Activated CD8-positive, alpha-beta memory T cell treated with anti-CD3 and anti-CD28 coated beads, Interleukin-2, amount 50 U/mL, for 48 hours (primary cell): ENCODE data around the gene RSAD2.
A peak's percentile ranks its signal among the peaks of the same experiment; 100 is the strongest.
"Not testable (repeated sequence)": the region's sequence is repeated elsewhere in the genome, so short reads cannot be mapped to it uniquely, and the experiment has no call there.

ENCODE experiments used
- DNase-seq: peaks from one replicate; pipeline ENCODE4 v3.0.0-alpha.2; 2020

RSAD2 gene

DNA sequence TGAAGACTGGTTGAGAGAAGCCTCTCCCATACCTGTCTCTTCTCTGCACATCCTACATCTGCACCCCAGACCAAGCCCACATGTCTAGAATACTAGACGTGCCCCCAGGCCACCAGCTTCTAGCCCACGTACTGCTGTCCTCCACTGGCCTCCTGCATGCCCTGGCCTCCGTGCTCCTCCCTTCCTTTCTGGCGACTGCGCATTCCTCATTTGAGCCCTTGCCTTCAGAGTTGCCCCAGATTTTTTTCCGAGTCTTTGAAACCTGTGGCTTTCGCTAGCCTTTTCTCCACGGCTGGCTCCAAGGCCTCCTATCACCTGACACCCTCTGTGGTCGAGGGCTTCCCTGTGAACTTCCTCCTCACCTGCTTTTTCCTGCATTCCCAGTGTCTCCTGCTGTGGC, 50.9 kb downstream of the RSAD2 start:
- DNase-seq, result peak; percentile 30

DNA sequence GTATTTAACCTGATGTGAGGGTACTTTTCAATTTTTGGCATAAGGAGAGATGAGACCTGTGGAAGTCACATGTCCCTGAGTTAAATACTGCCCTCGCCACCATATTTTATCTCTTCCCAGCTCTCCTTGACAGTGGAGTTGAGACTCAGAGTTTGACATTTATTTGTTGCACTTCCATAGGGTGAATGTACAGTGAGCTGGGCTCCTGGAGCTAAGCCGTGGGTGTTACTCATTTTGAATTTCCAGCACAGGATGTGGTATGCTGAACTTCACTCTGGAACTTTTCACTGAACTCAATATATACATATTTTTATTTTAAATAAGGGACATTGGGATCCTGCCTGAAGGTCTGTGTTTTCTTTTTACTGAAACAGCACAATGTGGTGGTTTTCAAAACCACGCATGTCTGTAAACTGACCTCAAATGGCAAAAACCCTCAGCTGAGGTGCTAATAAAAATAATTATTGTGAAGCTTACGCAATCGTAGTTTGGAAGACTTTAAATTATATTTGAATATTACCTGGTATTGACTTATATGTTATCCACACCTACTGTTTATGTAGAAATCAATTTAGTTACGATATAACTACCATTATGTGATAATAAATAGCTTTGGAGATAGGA, 51.7 kb downstream of the RSAD2 start:
- DNase-seq, result no peak

DNA sequence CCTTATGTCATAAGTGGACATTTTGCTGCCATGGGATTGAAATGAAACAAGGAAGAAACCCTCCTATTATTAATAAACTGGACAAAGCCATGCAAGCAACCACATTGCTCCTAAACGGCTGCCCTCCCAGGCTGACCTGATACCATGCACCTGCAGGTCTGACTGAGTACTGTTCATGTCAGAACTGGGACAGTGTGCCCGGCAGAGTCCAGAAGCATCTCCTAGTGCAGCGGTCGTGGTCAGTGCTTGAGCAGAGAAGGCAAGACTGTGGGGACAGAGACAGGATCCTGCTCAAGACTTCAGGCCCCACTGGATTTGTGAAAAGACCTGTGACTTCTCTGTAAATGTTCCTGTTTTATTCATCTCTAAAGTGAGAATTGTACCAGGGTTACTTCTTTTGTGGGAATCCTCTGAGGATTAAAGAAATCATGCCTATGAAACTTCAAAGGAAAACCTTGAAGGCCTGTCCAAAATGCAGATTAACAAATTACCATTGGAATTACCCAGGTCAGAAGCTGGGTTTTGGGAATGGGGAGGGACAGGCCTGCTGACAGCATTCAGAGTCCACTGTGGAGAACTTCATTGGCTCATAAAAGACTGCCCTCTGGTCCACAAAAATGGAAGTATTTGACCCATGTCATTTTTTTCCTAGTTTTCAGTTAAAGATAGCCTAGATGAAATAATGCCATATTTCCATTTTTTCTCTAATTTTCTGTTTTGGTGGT, 53.5 kb downstream of the RSAD2 start:
- peak; percentile 46 for DNase-seq

DNA sequence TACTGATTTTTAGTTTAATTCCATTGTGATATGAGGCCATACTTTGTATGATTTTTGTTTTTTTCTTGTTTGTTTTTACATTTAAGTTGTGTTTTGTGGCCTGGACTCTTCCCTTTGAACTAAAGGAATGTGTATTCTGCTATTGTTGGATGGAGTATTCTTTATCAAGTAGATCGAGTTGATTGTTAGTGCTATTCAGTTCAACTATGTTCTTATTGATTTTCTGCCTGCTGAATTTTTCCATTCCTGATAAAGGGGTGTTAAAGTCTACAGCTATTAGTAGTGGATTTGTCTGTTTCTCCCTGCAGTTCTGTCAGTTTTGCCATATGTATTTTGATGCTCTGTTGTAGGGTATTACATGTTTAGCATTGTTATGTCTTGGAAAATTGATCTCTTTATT, 54.2 kb downstream of the RSAD2 start:
- DNase-seq, result no peak

DNA sequence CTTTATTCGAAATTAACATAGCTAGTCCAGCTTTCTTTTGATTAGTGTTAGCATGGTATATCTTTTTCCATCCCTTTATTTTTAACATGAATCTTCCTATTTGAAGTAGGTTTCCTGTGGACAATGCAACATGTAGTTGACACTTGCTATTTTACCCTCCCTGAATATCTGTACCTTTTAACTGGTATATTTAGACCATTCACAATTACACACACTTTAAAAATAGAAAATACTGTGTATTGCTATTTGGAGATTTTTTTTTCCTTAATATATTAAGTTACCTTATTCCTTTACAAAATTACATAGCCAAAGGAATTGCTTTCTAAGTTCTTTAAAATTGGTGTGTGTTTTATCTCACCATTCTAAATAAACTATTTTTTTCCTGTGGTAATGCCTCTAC, 54.6 kb downstream of the RSAD2 start:
- DNase-seq, result no peak

DNA sequence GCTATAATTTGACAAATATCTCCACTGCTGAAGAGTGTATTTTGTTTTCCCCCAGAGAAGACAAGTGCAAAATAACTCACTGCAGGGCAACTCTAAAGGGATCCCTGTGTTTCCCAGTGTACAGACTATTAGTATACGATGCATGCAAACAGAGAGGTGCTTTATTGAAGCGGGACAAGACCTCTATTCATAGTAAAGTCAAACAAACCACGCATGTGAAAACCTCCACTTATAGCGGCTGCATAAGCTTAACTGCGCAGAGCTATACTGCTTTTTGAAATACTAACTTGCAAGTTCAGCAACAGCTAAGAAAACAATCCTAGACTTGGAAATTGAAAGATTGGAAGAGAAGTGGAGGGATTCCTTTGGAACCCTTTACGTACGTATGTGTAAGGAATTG, 55.3 kb downstream of the RSAD2 start:
- DNase-seq, result no peak

DNA sequence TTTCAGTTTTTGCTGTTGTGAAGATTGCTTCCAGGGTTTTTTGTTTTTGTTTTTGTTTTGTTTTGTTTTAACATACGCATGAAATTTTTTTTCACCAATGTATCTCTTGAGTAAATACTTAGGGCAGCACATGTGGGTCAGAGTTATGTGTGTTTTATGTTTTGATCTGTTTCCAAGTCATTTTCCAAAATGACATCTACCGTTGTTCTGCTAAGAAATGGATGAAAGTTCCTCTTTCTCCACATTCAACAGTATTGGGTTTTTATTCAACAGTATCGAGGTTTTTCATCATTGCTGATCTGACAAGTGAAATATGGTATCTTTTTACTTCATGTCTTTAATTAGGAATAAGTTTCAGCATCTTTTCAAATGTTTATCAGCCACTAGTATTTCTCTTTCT, 56.3 kb downstream of the RSAD2 start:
- no peak for DNase-seq

DNA sequence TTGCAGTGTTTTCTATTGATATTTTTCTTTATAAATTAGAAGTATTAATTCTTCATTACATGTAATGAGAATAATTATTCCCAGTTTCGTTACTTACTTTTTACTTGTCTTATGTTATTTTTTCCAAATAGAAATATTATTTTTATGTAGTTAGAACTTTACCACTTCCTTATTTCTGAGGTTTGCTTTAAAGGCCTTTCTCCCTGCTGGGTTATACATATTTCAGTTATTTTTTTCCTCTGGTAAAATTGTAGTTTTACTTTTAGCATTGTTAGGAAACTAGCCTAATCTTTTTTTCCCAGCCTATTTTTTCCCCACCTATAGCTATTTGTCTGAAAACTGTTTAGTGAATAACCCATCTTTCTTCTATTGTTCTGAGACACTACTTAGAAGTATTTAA, 56.8 kb downstream of the RSAD2 start:
- DNase-seq, result no peak

DNA sequence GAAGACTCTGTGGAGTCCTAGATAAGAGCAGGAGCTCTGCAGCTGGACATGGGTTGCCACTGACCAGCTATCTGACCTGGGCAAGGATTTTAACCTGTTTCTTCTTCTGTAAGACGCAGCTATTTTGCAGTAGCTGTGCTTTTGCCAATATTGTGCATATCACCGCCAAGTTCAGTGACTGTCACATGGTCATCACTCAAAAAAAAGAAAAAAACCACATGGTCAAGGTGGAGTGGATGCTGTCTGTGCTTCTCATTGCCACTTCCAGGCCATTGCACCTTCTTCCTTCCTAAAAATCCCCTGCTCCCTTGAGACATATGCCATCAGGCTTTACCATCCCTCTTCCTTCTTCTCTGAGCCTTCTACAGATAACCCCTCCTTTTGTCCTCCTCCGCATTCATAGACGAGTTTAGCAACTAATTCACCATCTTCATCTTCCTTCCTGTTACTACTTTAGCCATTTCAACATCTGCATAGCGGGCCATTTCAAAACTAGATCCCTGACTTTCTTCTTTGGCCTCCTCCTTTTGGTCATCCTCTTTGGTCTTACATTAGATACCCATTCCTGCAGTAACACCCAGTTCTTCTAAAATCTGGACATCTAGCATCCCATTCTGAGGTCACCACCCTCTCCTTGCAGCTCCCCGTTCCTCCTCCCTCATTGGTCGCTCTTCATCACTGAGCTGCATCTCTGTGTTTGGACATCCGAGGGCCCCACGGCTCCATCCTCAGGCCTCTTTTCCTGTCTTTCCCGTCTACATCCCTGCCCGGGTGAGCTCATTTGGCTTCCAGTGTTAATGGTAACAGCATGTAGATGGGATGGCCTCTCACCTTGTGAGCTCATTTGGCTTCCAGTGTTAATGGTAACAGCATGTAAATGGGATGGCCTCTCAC, 57.4 kb downstream of the RSAD2 start:
- no peak for DNase-seq

DNA sequence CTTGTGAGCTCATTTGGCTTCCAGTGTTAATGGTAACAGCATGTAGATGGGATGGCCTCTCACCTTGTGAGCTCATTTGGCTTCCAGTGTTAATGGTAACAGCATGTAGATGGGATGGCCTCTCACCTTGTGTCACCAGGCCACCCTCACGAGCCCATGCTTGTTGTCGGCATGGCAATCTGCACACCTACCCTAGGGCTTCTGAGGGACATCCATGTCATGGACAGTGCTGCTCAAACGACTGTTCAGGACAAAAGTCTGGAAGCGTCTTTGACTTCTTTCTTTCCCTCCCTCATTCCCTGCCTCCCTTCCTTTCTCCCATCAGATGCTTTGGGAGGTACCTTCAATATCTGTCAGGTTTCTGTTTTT, 58.1 kb downstream of the RSAD2 start:
- DNase-seq, result not testable (repeated sequence)

DNA sequence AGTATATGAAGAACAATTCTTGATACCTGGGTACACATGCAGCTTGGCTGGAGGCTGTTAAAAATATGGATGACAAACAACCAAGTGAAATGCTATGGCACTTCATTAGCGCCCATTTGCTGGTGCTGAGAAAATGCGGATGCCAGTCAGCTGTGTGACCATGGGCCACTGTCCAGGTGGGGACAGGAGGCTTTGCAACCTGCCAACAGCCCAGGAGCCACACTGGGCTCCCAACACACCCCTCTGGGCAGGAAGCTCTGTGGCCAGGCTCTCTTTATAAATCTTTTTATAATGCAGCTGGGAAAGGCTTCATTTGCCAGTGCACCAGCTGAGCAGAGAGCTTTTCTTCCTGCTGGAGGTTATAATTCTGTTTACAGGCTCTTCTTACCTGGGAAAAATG, 59.6 kb downstream of the RSAD2 start:
- no peak for DNase-seq

DNA sequence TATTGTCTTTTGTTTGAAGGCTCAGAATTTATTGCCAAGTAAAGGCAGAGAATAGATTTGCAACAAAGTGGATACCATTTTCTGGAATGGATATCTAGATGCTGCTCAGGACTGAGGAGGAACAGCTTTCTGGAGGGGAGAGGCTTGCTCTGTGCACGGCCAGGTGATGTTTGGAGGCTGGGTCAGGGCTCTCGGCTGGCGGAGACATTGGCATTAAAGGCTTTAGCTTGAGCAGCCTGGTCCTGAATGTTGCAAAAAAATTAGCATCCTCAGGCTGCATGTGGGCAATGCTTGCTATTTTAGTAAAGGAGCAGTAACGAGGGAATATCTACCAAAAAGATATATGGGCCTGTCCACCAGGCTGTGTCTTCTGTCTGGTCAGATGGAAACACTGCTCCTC, 60.0 kb downstream of the RSAD2 start:
- DNase-seq, result no peak

DNA sequence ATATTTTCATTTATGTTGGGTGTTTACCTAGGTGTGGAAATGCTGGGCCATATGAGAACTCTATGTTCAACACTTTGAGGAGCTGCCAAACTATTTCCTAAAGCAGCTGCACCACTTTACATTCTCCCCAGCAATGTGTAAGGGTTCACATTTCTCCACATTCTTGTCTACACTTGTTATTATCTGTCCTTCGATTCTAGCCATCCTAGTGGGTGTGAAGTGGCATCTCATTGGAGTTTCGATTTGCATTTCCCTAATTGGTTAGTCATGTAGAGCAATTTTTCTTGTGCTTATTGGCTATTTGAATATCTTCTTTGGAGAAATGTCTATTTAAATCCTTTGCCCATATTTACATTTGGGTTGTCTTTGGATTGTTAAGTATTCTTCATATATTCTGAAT, 61.5 kb downstream of the RSAD2 start:
- no peak for DNase-seq

DNA sequence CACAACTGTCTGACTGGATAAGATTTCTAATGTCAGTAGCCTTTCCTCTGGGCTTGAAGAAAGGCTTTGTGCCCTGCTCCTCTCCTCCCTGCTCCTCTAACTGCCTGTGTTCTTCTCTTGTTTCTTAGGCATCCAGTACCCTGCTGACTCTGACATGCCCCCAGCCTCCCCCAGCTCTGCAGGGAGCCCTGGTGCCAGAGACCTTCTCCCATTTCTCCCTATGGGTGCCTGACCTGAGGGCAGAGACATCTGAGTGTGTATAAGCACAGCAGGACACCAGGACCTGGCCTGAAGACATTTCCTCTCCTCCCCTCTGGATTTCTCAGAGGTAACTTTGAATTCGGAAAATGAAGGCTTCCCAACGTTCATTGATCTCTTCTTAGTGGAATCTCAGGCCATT, 63.2 kb downstream of the RSAD2 start:
- no peak for DNase-seq

DNA sequence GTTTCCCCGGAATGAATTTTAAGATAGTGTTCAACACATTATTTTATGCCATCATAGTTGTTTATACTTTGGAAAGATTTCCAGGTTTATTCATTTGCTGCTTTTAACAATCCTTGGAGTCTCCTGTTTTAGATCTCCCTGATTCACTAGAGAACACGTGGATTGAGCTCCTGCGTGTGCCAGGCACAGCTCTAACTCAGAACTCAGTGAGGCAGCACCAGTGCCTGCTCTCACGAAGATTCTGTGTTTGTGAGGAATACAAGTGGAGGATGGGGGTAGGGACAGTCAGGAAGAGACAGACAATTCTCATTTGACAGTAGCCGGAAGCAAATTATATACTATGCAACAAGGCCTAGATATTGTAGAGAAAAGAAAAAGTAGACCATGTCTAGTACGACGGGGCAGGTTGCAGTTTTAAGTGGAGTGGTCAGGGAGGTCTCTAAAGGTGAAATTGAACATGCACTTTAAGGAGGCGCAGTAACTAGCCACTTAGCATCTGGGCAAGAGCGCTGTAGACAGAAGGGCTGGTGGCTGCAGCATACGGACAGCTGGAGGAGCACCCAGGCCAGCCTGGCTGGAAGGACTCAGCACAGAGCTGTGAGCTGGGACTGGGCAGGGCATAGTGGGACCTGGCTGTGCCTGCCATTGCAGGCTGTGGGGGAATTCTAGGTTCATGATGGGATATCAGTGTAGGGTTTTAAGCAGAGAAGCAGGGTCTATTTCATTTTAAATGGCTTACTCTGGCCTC, 63.9 kb downstream of the RSAD2 start:
- DNase-seq, result no peak

DNA sequence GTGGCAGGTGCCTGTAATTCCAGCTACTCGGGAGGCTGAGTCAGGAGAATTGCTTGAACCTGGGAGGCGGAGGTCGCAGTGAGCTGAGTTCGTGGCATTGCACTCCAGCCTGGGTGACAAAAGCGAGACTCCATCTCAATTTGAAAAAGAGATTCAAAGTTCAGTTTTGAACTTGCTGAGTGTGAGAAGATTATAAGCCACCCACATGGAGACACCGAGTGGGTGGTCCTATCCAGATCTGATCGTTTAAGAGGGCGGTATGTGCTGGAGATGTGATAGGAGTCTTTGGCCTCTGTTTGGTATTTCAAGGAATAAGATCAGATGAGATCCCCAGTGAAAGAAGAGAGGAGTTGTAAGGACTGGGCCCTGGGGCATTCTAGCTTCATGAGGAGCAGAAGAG, 65.3 kb downstream of the RSAD2 start:
- DNase-seq, result no peak

DNA sequence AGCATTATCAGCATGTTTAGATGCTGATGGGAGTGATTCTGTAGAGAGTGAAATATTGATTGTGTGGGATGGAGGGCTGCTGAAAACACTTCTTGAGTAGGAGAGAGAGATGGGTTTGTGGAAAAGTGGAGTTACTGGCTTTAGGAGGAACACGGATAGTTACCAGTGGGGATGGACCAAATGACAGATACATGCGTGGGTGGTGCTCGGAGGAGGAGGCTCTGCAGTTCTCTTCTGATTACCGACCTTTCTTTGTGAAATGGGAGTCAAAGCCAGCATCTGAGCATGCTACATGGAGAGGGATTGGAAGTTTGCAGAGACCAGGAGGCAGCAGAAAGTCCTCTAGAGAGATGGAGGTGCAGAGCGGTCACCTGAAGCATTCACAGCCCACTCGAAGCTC, 65.9 kb downstream of the RSAD2 start:
- DNase-seq, result no peak

DNA sequence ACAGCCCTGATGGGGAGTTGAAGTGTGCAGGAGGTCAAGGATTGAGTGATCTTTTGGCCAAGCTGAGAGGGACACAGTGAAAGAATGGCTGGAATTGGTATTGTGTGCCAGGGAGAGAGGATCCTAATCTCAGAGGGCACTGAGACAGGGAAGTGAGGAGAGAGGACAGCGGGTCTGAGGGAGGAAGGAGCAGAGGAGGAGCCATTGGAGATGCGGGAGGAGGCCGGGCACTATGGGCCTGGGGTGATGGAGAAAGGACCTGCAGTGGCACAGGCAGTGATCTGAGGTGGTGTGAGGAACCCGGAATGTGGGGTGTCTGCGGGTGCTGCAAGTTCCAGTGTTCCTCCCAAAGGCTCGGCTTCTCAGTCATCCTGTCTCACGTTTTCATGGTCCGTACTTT, 66.4 kb downstream of the RSAD2 start:
- DNase-seq, result no peak

DNA sequence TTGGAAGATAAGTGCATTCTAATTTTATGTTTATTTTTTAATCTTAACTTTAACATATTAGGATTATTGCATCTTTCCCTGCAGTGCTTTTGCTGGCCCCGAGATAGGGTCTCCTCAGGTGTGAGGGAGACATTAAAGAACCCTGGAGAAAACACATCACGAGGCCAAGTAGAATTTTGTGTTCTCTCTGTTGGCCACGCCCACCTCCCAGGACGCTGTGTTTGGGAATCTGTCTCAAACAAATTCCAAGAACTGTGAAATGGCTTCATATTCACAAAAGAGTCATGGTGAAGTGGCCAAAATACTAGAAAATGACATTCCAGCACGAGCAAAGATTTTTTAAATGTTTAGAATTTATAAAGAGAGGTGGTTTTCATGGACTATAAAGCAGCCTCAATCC, 67.0 kb downstream of the RSAD2 start:
- DNase-seq, result no peak

DNA sequence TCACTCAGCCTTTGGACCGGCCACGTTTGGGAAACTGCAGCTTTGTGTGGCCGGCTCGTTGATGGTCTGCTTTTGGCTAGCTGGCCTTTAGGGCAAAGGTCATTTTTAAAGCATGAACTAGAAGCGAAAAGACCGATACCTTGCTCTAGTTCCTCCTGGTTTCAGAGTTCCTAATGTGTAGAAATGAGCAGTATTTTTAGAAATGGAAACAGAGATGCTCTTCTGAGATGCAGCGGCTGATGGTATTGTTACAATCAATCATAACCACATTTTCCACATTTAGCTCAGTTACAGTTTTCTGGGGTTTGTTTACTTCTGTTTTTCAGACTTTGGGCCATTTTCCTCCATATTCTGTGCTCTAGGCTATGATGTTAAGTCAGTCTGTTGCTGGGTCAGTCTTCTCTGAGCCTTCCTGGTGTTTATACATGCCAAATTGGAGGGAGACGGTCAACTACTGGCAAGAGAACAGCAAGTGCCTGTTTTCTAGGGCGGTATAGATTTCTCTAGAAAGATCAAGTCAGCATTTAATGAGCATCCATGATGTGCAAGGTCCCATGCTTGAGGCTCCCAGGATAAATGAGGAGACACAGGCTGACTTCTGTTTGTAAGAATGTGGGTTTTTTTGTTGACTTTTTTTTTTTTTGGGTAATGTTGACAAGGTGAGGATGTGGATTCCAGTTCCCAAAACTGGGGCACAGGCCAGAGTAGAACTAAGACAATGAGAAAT, 67.7 kb downstream of the RSAD2 start:
- DNase-seq, result no peak

DNA sequence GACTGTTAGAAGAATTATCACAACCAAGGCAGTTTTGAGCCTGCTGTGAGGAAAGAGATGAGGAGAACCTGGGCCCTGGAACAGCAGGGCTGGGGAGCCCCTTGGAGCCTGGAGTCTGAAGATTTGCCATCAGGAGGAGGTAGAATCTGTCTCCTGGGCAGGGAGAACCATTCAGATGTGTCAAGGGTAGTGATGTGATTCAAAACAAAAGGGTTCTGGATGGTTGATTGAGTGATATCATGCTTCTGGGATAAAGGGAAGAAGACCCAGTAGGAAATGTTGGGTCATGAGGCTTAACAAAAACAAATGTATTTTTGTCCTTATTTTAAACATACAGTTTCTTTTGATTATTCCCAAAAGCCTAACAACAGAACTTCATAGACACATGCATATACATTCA, 68.2 kb downstream of the RSAD2 start:
- no peak for DNase-seq

DNA sequence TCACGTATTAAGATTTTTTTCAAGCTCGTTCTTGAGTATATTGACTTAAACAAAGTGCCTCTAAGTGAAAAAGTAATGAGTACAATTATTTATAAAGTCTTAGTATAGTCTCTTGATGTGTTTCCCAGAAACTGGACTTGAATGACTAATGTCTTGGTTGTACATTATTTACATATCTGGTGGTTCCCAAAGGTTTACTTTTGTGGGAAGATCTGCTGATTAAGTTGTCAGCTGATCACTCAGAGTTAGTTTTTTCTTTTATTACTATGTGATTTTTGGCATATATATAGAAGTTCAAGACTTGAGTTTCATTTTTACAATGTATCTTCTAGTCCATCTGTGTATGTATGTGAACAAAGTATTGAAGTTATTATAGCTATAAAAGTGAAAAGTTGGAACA, 69.1 kb downstream of the RSAD2 start:
- DNase-seq, result no peak
